GM12892 (cell line): ENCODE measurements around the gene ENAH.

ENCODE experiments used
- POLR2A ChIP-seq: IDR thresholded peaks from 2 replicates; pipeline ENCODE4 v1.6.1; 2011; ENCODE audit warnings: low read depth, low read length, control low read depth
- POLR2AphosphoS5 ChIP-seq: IDR thresholded peaks from 2 replicates; pipeline ENCODE4 v1.6.1; 2011; ENCODE audit warnings: low read depth, low read length, control low read depth

DNA sequence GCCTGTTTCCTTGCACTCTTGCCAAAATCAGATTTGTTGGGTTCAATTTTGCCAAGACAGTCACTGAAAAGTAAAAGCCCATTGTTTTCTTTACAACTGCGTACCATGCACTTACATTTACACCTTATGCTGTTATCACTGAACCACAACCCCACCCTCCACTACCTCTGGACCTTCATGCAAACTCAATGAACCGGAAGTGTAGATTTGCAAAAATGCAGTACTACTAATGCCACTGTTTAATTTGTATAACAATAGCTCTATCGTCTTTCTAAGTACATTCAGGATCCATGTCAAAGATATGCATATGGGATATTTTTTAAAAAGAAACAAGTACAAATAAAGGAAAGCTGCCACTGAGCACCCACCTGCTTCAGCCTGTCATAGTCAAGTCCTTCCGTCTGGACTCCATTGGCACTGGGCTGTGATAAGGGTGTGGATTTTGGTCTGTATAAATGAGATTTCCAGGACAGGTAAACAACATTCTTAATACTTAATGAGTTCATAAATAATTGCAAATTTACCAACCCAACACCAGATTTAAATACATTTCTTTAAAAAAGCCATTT is 152.2 kb downstream of the ENAH start:
- no peak for TF ChIP-seq POLR2A
- no peak for TF ChIP-seq POLR2AphosphoS5
